Measurements from ENCODE around the gene XXYLT1.
"Not testable (repeated sequence)": the region's sequence is repeated elsewhere in the genome, so short reads cannot be mapped to it uniquely, and the experiment has no call there.

Gene XXYLT1

DNA sequence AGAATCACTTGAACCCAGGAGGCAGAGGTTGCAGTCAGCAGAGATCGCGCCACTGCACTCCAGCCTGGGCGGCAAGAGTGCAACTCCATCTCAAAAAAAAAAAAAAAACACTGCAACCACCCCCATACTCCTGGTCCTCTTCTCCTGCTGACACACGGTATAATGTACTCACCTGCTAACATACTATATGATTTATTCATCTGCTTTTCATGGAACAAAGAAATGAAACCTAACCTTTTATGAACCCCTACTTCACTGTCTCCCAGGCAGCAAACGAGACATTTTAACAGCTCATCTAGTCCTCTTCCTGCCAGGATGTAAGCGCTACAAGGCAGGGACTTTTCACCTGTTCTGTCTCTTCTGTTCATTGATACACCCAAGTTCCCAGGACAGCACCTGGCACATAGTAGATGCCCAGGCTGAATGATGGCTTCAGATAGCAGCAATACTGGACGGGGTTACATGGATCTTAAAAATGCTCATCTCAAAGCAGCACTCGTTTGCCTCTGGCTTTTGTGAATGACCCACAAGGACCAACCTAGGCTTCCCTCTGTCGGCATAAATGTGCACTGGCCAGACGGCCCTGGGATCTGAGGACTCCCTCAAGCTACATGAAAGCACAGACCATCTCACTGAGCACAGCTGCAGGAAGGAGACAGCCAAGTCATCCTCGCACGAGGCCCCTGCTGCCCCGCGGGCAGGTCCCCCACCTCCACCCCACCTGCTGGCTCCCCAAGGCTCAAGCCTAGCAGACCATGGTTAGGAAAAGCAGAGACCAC, 20.3 kb downstream of the XXYLT1 start:
- no peak for DNase-seq (ENCODE audit: low spot score)

DNA sequence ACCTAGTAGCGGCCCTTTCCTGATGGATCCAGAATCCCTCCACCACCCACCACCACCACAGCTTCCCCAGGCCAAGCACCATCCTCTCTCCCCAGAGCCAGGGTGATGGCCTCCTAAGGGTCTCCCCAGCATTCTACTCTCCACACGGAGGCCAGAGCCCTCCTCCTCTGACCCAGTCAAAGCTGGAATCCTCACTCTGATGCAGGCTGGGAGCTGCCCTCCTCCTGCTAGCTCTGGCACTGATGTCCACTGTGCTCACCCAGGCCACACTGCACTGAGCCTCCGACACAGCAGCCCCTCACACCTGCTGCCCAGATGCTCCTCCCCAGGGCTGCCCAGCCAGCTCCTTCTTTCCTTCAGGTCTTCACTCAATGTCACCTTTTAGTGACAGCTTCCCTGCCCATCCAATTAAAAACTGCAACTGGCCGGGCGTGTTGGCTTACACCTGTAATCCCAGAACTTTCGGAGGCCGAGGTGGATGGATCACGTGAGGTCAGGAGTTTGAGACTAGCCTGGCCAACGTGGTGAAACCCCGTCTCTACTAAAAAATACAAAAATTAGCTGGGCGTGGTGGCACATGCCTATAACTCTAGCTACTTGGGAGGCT, 21.0 kb downstream of the XXYLT1 start:
- no peak for DNase-seq (ENCODE audit: low spot score)

DNA sequence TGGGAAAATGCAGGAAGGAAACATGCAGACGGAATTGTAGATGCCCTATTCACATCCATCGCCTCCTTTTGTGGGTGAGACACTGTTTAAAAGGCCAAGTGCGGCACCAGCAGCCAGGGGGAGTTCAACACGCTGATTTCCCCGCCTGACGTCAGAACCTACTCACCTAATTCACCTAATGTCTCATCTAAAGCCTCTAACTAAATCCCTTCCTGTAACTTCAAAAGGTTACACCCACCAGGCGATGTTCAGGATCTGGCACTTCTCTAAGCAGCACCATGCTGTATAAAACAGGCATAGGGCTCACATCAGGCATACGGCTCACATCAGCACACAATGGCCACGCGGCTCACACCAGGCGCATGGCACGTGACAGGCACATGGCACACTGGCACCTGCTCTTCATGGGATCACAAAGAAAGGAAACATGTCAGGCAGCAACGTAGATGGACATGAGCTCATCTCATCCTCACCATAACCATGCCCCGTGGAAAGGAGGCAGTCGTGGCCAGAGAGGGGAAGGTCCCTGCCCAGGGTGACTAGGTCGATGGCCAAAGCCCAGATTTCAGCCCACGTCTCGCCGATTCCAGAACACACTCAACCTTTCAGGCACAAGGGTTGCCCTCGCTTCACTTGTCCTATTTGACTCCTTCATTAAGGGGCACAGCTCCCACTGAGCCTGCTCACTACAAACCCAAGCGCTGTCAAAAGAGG, 21.7 kb downstream of the XXYLT1 start:
- no peak for DNase-seq (ENCODE audit: low spot score)

DNA sequence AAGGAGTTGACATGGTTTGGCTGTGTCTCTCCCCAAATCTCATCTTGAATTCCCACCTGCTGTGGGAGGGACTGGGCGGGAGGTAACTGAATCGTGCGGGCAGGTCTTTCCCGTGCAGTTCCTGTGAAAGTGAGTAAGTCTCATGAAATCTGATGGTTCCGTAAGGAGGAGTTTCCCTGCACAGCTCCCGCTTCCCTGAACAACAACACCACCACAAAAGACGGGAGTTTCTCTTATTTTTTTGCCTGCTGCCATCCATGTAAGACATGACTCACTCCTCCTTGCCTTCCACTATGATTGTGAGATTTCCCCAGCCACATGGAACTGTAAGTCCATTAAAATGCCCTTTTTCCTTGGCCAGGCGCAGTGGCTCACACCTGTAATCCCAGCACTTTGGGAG, 22.7 kb downstream of the XXYLT1 start:
- no peak for DNase-seq (ENCODE audit: low spot score)

DNA sequence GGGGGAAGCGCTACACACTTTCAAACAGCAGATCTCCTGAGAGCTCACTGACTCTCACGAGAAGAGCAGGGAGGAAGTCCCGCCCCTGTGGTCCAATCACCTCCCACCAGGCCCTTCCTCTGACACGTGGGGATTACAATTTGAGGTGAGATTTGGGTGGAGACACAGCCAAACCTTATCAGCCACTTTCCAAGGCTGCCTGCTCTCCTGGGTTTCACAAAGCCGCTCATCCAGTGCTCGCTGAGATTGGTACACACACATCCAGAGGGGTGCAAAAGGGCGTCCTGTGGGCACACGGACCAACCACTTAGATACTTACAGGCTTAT, 23.1 kb downstream of the XXYLT1 start:
- DNase-seq (ENCODE audit: low spot score) = no peak

DNA sequence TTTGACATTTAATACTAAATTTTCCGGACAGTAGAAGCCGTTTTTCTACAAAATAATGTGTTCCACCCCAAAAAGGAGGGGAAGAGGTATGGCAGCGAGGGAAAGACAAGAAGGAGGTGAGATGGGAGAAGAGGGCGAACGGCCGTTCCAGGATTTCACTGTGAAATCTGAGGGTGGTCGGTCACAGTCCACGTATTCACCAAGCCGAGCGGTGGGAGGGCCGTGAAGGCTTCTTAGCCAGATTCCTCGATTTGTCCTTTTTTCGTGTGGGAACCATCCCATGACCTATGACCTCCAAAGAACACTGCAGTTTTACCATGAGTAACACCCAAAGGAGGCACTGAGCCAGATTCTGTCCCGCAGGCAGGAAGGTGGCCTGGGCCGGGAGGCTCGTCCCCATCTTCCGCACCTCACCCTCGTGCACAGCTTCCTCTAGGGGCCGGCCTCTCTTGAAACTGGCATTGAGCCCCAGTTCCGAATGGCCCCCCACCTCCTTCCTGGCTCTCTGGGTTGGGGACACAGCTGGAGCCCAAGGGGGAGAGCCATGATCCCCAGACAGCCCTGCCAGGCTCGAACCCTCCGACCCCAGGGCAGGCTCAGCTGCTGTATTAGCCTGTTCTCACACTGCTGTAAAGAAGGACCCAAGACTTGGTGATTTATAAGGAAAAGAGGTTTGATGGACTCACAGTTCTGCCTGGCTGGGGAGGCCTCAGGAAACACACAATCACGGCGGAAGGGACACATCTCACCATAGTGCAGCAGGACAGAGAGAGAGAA, 23.7 kb downstream of the XXYLT1 start:
- DNase-seq (ENCODE audit: low spot score) = no peak

DNA sequence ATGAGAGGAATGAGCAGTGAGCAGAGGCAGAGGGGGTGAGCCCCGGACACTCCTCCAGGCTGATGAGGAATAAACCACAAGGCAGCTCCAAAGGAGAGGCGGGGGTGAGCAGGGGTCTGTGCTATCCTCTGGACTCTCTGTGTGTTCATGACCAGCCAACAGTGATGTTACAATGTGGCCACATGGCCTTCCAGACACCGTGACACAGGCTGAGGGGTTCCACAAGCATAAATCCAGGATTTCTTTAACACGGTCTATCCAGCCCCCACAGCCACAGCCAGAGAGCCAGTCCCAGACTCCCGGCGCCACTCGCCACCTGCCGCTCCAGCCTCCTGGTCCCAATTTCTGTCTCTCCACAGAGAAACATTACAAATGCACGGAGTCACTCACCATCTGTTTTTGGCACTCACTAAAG, 24.4 kb downstream of the XXYLT1 start:
- DNase-seq (ENCODE audit: low spot score) = no peak

DNA sequence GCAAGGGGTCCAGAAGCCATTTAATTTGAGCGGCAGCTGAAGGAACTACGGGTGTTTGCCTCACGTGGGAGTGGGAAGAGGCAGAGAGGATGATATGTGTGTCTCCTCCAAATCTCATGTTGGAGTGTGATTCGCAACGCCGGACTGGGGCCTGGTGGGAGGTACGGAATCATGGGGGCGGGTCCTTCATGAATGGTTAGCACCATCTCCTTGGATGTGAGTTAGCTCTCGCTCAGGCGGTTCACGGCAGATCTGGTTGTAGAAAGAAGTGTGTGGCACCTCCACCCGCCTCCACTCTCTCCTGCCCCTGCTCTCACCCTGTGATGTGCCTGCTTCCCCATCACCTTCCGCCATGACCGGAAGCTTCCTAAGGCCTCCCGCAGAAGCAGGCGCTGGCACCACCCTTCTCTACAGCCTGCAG, 25.4 kb downstream of the XXYLT1 start:
- DNase-seq (ENCODE audit: low spot score) = no peak

DNA sequence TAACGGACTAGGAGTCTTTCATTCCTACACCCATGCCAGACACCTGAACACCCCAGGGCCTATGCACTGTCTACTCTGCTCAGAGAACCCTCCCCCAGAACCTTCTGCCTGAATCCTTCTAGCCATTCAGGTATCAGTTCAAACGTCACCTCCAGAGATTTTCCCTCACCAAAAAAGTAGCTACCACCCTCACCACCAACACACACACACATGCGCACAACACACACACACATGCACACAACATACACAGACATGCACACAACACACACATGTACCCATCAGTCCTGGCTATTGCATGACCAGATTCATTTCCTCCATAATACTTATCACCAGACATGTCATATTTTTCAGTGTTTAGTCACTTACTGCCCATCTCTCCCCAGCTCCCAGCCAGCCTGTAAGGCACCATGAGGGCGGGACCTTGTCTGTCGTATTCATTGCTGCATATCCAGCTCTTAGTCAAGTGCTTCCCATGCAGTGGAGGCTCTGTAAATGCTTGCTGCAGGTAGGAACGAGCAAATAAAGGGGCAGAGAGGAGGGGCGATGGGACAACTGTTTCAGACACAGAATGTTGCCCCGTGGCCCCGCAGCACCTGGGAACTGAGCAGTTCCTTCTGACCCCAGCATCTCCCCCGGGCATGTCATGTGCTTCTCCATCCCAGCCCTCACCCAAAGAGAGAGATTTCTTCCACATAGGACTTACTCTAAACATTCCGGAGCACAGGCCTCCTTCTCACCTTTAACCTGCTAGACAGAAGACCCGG, 29.2 kb downstream of the XXYLT1 start:
- no peak for DNase-seq (ENCODE audit: low spot score)

DNA sequence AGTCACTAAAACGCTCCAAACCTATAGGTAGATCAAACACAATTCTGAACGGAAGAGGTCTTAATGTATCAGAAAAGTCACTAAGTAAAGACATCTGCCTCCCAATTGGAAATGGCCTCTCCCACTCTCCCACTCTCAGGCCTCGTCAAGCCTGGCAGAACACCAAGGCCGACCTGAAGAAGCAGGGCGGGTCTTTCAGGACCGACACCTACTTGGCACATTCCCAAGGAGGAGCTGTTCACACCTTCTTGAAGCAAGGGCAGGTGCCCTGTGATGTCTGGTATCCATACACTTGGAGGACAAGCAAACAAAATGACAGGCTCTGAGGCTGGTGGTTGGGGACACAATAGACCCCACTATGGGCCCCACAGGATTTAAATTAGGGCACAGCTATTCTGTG, 30.0 kb downstream of the XXYLT1 start:
- DNase-seq (ENCODE audit: low spot score) = no peak

DNA sequence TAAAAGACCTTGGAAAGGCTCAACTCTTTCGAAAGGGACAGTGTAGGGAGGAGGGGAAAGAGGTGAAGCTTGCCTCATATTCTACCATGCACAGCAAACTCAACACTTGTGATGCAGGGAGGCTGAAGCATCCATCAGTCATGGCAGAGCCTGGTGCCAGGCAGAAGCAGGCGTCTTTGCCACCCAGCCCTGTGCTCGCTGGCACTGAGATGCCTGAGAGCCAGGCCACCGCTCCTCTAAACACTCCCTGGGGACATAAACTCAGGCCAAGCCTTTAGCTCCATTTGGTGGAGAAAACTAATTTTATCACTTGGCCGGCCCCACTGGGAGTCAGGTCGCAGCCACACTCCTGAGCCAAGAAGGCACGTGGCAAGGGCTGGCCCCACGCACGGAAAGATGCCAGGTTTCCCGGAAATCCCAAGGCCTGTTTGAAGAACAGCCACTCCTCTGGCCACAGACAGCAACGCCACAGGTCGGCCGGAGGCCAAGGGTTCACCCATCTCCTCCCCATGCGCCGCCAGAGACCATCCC, 30.7 kb downstream of the XXYLT1 start:
- no peak for DNase-seq (ENCODE audit: low spot score)

DNA sequence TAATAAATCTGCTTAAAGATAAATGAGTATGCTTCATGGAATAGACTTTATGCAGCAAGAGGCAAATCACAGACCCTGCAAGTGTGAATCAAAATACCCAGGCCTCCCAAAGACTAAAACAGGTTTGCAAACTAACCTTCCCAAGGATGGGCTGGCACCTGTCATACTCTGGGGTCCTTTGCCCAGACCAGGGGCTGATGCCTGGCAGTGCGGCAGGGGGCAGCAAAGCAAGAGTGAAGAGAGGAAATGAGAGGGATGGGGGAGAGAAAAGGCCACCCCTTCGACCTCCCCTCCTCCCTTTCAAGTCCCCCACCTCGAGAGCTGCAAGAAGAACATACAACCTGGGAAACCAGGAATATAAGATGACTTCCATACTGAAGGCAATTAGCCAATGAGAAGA, 31.8 kb downstream of the XXYLT1 start:
- no peak for DNase-seq (ENCODE audit: low spot score)

DNA sequence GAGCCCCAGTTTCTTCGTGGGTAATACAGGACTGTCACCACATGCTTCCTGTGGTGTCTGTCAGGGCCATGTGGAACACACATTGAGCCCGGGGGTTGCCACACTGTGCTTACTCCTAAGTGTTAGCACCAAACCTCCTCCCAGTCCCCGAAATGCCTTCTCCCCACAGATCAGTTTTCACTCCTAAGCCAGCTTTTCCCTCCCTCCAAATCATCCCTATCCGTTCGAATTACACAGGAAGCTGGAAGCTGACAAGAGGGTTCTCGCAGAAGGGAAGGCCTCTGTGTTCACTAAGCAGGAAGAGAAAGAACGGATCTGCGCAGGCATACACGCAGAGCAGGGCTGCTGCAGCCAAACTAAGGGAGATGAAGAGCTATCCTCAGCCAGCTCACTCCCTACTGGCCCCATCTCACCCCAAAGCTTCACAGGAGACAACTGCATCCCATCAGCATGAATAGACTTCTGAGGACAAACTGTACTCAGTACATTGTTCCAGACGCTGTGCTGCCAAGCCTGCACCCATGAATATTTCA, 32.3 kb downstream of the XXYLT1 start:
- no peak for DNase-seq (ENCODE audit: low spot score)

DNA sequence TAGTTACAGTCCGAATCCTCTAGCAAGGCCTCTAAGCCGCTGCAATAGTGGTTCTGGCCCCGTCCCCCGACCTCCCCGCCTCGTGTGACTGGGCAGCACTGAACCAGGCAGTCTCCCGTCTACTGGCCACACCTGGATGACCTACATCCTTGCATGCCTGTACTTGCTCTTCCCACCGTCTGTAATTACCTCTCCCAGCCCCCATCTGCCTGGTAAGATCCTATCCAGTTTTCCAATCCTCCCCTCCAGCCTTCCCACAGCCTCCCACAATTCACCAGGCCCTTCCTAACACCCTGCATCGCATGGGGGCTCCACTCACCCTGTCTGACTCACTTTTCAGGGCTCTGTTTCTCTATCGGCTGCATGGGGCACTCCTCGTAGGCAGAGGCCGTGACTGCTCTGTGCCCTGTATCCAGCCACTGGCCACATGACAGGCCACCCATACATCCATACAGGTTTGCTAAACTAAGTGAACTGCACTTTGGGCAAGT, 32.8 kb downstream of the XXYLT1 start:
- no peak for DNase-seq (ENCODE audit: low spot score)

DNA sequence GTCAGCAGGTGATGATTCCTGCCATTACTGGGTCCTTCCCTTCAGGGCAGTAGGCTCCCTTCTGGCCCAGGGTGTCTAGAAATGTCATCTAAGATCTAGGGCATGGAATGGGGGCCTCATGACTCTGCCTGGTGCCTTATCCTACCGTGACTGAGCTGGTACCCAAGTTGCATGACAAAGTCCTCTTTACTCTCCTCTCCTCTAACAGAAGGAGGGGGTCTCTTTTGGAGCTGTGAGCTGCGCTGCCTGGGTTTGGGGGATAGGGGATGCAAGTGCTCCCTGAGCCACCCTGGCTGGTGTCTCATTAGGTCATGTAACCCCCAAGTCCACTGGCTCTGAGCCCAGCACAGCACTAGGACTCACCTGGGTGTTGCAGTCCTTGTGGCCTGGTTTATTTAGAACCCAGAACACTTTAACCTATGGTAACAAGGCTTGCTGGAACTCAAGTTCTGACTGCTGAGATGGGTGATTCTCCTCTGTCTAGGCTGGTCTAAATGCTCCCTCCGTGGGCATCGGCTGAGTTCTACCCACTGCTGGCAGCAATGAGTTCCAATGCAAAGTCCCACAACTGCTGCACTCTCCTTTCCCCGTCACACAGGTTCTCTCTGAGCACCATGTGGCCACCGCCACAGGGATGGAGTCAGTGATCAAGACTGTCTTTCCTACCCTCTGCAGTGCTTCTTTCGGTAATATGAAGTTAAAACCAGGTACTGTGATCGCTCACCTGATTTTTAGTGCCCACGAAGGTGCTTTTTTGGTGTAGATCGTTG, 34.0 kb downstream of the XXYLT1 start:
- no peak for DNase-seq (ENCODE audit: low spot score)

DNA sequence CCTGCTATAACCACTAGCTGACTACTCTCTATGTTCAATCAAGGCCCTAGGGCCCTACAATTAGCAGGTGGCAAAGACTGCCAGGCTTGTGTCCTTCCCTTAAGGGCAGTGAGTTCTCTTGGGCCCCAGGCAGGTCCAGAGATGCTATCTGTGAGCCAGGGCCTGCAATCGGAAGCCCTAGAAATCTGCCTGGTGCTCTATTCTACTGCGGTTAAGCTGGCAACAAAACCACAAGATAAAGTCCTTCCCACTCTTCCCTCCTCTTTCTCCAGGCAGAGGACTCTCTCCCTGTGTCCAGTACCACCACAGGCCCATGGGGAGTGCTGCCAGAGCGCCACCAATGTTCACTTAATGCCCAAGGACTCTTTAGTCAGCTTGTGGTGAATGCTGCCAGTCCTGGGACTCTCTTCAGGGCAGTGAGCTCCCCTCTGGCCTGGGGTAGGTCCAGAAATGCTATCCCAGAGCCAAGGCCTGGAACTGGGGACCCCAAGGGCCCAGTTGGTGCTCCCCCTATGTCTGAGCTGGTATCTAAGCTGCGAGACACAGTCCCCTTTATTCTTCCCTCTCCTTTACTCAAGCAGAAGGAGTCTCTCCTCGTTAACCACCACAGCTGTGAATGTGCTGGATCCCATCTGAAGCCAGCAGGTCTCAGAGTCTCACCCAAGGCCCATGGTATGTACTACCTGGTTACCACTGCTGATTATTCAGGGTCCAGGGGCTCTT, 34.7 kb downstream of the XXYLT1 start:
- no peak for DNase-seq (ENCODE audit: low spot score)

DNA sequence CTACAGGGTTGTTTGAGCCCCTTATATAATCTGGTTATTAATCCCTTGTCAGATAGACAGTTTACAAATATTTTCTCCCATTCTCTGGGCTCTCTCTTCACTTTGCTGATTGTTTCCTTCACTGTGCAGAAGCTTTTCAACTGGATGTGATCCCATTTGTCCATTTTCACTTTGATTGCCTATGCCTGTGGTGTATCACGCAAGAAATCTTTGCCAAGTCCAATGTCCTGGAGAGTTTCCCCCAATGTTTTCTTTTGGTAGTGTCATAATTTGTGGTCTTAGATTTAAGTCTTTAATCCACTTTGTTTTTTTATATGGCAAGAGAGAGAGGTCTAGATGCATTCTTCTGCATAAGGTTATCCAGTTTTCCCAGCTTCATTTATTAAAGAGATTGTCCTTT, 40.7 kb downstream of the XXYLT1 start:
- DNase-seq (ENCODE audit: low spot score) = no peak

DNA sequence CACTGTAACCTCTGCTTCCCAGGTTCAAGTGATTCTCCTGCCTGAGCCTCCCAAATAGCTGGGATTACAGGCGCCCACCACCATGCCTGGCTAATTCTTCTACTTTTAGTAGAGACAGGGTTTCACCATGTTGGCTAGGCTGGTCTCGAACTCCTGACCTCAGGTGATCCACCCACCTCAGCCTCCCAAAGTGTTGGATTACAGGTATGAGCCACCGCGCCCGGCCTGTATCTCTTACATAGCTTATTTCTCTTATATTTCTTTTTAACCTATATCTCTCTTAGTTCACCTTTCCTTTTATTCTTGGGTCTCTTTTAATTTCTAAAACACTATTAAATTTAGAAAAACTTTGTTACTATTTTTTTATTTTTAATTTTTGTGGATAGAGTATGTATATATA, 42.1 kb downstream of the XXYLT1 start:
- not testable (repeated sequence) for DNase-seq (ENCODE audit: low spot score)

DNA sequence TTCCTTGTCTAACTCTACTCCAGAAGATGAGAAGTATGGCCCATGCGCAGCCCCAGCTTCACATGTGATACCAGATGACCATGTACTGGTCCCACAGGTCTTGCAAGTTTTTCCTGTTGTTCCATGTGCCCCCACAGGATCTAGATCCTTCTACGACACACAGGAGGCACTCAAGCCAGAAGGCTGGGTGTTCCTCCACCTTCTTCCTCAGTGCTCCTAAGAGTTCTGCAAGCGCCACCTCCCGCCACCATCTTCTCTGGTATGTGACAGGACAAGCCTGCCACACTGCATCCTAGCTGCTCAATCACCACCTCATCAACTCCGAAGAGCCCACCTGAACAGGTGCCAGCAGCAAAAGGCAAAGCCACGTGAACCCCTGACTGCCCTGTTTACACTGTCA, 43.1 kb downstream of the XXYLT1 start:
- DNase-seq (ENCODE audit: low spot score) = no peak
